ENCODE results near the gene MMP17.

MMP17 gene

DNA sequence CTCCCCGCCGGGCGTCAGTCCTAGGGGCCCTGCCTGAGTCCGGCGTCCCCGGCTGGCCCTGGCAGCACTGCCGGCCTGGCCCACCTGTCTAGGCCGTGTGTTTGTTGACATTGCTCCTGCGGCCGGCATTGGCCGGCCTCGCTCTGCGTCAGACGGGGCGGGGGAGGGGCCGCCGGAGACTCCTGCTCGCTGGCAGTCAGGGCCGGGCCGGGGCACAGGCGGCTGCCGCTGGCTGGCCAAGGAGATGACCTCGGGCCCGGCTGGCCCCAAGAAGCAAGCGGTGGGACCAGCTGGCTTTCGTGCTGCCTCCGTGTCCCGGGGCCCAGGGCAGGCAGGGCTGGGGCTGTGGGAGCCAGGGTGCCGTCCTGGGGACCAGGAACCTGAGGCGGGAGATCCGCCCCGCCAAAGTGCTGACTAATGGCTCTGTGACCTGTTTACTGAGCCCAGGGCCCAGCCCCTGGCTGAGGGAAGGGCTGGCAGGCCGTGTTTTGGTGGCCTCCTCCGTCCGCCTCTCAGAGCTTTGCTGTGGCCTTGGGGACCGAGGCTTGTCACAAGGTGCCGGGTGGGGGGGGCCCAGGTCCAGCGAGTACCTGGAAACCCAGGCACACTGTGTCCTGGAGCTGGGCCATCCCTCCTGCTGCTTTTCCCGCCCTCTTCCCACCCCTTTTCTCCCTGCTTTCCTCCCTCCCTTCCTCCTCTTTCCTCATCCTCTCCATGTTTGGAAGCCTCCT lies 68.1 kb downstream of the MMP17 start:
- no peak for FAIRE-seq

DNA sequence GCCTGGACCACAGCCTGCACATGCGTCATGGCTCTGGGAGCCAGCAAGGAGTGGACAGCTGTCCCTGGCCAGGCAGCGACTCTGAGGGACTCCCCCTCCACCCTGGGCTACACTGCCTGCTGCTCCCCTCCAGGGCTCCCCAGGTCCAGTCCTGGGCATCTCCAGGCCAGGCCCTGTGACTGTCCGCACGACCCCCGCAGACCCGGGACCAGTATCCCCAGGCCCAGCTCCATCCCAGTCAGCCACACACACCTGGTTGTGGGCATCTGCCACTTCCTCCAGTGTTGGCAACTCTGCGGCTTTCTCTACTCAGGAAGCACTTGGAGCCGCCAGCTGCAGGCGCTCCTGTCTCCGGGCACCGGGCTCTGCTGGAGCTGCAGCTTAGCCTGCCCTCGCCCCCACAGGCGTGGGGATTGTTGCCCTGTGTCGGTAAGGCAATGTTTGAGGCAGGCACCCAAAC lies 68.6 kb downstream of the MMP17 start:
- no peak for FAIRE-seq

DNA sequence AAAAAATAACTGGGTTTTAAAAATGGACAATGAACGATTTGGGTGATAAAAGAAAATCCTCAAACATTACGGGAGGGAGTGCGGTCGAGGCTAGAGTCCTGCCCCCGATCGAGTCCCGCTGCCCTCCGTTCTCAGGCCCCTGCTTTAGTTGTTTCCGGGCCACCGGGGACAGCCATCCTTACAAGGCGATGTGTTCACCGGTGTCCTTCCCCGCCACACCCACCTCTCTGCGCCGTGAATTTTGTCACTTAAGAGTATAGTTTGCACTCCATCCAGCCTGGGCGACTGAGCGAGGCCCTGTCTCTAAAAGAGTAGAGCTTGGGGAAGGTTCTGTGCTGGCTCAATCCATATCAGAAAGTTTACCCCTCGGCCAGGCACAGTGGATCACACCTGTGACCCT lies 69.1 kb downstream of the MMP17 start:
- FAIRE-seq = no peak

DNA sequence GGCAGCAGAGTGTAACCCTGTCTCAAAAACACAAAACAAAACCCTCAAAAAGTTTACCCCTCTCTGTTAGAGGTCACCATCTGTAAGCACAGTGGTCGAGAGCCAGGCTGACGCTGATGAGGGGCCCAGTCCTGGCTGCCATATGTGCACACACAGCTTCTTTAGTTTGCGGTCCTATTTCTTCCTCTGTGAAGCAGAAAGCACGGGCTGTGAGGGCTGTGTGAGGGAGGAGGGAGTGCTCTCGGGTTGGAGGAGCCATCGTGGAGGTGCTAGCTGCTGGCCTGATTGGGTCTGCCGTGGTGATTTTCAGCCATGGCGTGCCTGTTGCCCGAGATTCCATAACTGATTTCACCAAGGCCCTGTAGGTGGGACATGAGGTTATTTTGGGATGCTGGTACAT lies 69.7 kb downstream of the MMP17 start:
- FAIRE-seq = no peak

DNA sequence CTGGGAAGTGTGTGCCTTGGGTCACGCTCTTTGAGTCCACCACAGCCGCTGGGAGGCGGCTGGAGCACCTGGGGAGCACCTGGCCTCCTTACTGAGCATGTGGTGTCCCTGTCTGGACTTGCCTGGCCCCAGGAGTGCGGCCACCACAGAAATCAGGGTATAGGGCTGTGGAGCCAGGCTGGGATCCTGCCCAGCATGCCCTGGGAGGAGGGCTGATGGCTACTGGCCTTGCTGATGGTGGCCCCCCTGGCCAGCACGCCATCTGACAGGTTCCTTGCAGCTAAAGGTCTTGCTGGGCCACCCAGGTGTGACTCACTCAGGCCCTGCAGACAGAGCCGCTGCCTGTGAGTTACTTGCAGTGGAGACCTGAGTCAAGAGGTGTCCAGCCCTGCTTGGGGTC lies 72.2 kb downstream of the MMP17 start:
- FAIRE-seq = no peak
